ELR (cell line): ENCODE results near the gene CTNNA1.
A peak's percentile ranks its signal among the peaks of the same experiment; 100 is the strongest.

ENCODE experiments used
- DNase-seq: peaks from one replicate; pipeline ENCODE4 v3.0.0-alpha.2; 2015; ENCODE audit warnings: low read depth

Gene CTNNA1

DNA sequence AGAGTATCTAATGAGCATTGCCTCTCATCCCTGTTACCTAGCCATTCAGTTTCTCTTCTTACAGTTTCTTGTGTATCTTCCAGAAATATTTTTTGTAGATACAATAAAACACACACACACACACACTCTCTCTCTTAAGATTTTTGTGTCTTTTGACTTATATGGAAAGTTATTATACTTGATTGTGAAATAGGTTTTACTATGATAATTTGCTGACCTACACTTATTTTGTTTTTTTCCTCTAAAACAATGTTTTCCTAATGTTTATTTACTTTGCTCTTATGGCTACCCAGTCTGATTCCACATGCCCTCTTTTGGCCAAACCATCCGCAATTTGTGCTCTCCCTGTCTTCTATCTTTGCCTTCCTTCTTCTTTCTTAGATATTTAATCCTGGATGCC lies 96.7 kb downstream of the CTNNA1 start:
- DNase-seq, result no peak

GRCh38 chr5:138850865-138851435 lies 97.7 kb downstream of the CTNNA1 start:
- no peak for DNase-seq

DNA sequence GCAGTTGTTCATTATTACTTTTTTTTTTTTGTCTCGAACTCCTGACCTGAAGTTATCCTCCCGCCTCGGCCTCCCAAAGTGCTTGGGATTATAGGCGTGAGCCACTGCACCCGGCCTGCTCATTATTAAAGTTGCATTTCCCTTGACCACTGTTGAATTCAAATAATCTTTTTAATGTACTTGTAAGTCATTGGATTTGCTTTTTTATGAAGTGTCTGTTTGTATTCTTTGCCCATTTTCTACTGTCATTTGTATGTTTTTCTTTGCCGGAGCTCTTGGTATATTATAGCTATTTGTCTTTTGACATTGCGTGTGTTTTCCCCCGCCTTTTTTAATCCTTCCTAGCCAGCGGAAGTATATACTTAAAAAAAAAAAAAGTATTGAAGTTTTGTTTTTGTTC lies 99.9 kb downstream of the CTNNA1 start:
- DNase-seq, result no peak

- DNase-seq, result no peak
These were observed 113.8 kb downstream of the CTNNA1 start for GRCh38 chr5:138867011-138867410.

- no peak for DNase-seq
These were observed 115.8 kb downstream of the CTNNA1 start for GRCh38 chr5:138869038-138869437.

- DNase-seq, result no peak
These were observed 116.7 kb downstream of the CTNNA1 start for GRCh38 chr5:138869763-138870500.

DNA sequence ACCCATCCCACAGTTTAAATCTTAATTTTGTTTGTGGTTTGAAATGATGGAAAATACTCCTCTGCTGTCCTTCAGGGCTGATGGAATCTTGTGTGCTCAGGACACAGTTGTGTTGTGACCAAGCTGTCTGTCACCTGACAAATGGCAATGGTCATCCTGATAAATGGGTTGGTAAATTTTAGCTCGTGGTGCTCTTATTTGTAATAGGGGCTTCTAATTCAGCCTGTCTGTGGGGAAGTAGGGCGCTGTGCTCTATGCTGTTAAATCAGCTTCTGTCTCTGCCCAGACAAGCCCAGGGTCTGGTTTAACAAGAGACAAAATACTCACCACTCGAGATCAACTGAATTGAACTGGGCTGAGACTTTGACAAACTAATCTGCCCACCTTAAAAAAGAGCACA lies 117.4 kb downstream of the CTNNA1 start:
- DNase-seq, result no peak

GRCh38 chr5:138872841-138873465 lies 119.7 kb downstream of the CTNNA1 start:
- no peak for DNase-seq

- DNase-seq, result no peak
These were observed 120.4 kb downstream of the CTNNA1 start for GRCh38 chr5:138873466-138874221.

GRCh38 chr5:138874241-138874640 lies 121.0 kb downstream of the CTNNA1 start:
- DNase-seq, result peak; percentile 45

GRCh38 chr5:138874771-138875551 lies 121.7 kb downstream of the CTNNA1 start, which contains the start of gene LRRTM2:
Gene LRRTM2 (minus strand): TSS chr5:138875335. CDS start chr5:138874911, 424 bp downstream.
- peak; percentile 93 for DNase-seq

- no peak for DNase-seq
These were observed 122.3 kb downstream of the CTNNA1 start for GRCh38 chr5:138875552-138875875.

- DNase-seq, result no peak
These were observed 122.7 kb downstream of the CTNNA1 start for GRCh38 chr5:138875946-138876345.

GRCh38 chr5:138876811-138877210 lies 123.6 kb downstream of the CTNNA1 start:
- DNase-seq, result no peak

GRCh38 chr5:138878437-138879235 lies 125.4 kb downstream of the CTNNA1 start:
- no peak for DNase-seq

- no peak for DNase-seq
These were observed 130.0 kb downstream of the CTNNA1 start for GRCh38 chr5:138883211-138883610.

- no peak for DNase-seq
These were observed 130.9 kb downstream of the CTNNA1 start for GRCh38 chr5:138884094-138884493.

- no peak for DNase-seq
These were observed 131.3 kb downstream of the CTNNA1 start for GRCh38 chr5:138884554-138884953.

- no peak for DNase-seq
These were observed 136.8 kb downstream of the CTNNA1 start for GRCh38 chr5:138889994-138890393.

DNA sequence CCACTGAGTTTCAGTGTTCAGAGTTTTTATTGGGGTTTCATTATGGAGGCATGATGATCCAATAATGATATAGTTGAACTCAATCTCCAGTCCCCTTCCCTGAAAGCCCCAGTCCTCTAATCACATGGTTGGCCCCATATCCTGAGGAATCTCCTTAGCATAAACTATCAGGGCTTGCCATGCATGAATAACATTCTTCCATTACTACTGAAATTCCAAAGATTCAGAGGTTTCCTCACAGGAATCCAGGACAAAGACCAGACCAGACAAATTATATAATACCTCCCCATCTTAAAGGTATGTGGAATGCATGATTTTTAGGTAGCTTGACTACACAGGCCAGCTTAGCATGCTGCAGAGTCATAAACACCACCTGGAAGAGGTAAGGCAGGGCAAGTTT lies 137.4 kb downstream of the CTNNA1 start:
- DNase-seq, result no peak

DNA sequence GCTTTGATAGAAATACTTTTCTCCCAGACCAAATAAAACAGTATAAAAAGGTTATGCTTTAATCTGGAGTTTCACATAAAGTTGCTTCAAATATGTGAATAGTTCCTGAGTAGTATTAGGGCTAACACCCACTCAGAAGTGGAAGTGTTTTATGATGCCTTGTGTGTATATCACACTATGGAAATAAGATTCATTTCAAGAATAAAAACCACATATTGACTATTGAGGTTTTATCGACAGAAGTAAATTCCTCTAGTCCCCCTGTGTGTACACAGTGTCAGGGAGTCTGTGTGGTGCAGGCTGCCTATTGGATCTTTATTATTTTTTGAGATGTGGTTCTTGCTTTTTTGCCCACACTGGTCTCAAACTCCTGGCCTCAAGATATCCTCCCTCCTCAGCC lies 142.7 kb downstream of the CTNNA1 start:
- DNase-seq, result no peak
